Measurements from ENCODE around the gene LBHD1.

Gene LBHD1

GRCh38 chr11:62707277-62707861 lies 35.3 kb upstream of the LBHD1 start, which contains the start of the genes BSCL2 and GNG3:
TSS of gene BSCL2 (minus strand) at chr11:62707424. CDS start at chr11:62707195, 229 bp downstream.
TSS of gene GNG3 (plus strand) at chr11:62707676. CDS start at chr11:62708296, 620 bp downstream.
- Histone ChIP-seq H3K27me3 (ENCODE audit: insufficient read depth, poor library complexity, severe bottlenecking) (no peaks in the 10 kb centered on the region), H3K4me3 (replicated peaks; ENCODE audit: insufficient read depth, low read length) (peak within 1 kb of the TSS; percentile 24), H3K27ac (replicated peaks) (no peak within 1 kb of the TSS)
- no peak for TF ChIP-seq SPI1 (IDR thresholded peaks at IDR 0.05; ENCODE audit: borderline replicate concordance, low read depth)
- TF ChIP-seq, protein P1, sequence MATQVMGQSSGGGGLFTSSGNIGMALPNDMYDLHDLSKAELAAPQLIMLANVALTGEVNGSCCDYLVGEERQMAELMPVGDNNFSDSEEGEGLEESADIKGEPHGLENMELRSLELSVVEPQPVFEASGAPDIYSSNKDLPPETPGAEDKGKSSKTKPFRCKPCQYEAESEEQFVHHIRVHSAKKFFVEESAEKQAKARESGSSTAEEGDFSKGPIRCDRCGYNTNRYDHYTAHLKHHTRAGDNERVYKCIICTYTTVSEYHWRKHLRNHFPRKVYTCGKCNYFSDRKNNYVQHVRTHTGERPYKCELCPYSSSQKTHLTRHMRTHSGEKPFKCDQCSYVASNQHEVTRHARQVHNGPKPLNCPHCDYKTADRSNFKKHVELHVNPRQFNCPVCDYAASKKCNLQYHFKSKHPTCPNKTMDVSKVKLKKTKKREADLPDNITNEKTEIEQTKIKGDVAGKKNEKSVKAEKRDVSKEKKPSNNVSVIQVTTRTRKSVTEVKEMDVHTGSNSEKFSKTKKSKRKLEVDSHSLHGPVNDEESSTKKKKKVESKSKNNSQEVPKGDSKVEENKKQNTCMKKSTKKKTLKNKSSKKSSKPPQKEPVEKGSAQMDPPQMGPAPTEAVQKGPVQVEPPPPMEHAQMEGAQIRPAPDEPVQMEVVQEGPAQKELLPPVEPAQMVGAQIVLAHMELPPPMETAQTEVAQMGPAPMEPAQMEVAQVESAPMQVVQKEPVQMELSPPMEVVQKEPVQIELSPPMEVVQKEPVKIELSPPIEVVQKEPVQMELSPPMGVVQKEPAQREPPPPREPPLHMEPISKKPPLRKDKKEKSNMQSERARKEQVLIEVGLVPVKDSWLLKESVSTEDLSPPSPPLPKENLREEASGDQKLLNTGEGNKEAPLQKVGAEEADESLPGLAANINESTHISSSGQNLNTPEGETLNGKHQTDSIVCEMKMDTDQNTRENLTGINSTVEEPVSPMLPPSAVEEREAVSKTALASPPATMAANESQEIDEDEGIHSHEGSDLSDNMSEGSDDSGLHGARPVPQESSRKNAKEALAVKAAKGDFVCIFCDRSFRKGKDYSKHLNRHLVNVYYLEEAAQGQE (IDR thresholded peaks at IDR 0.05; ENCODE audit: insufficient replicate concordance, low read depth), result no peak
- TF ChIP-seq, protein P2, sequence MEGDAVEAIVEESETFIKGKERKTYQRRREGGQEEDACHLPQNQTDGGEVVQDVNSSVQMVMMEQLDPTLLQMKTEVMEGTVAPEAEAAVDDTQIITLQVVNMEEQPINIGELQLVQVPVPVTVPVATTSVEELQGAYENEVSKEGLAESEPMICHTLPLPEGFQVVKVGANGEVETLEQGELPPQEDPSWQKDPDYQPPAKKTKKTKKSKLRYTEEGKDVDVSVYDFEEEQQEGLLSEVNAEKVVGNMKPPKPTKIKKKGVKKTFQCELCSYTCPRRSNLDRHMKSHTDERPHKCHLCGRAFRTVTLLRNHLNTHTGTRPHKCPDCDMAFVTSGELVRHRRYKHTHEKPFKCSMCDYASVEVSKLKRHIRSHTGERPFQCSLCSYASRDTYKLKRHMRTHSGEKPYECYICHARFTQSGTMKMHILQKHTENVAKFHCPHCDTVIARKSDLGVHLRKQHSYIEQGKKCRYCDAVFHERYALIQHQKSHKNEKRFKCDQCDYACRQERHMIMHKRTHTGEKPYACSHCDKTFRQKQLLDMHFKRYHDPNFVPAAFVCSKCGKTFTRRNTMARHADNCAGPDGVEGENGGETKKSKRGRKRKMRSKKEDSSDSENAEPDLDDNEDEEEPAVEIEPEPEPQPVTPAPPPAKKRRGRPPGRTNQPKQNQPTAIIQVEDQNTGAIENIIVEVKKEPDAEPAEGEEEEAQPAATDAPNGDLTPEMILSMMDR (IDR thresholded peaks at IDR 0.05; ENCODE audit: insufficient read depth, low read length), result no peak
- TF ChIP-seq POLR2AphosphoS5 (IDR thresholded peaks at IDR 0.05; ENCODE audit: low read depth), result no peak
- TF ChIP-seq GABPA (IDR thresholded peaks at IDR 0.05; ENCODE audit: low read depth), result no peak
- DNase-seq (ENCODE audit: low read depth in 1 of 2, low spot score in 1 of 2), result no peak

DNA sequence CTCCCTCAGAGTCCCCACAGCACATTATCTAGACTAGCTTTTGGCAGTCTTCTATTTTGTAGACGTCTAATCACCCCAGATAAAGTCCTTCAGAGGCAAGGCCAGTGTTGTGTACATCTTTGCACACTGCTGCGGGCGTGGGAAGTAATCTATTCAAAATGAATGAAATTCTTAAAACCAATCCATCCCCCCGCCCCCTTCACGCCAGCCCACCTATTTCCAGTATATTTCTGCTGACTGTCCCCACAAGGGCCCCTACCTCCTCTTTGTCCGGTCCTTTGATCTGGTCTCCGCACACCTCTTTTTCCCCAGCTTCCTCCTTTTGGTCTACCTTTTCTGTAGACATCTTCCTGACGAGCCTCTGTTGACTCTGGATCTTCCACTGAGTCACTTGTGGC lies 34.8 kb upstream of the LBHD1 start:
- Histone ChIP-seq H3K27ac (replicated peaks) (no peak overlapping the region), H3K4me3 (replicated peaks; ENCODE audit: insufficient read depth, low read length) (no peak overlapping the region), H3K27me3 (ENCODE audit: insufficient read depth, poor library complexity, severe bottlenecking) (no peaks in the 10 kb centered on the region)
- TF ChIP-seq, protein P1 (IDR thresholded peaks at IDR 0.05; ENCODE audit: insufficient replicate concordance, low read depth), result no peak
- TF ChIP-seq POLR2AphosphoS5 (IDR thresholded peaks at IDR 0.05; ENCODE audit: low read depth) (no peak), GABPA (IDR thresholded peaks at IDR 0.05; ENCODE audit: low read depth) (no peak), SPI1 (IDR thresholded peaks at IDR 0.05; ENCODE audit: borderline replicate concordance, low read depth) (no peak)
- TF ChIP-seq, protein P2 (IDR thresholded peaks at IDR 0.05; ENCODE audit: insufficient read depth, low read length), result no peak
- DNase-seq (ENCODE audit: low read depth in 1 of 2, low spot score in 1 of 2), result no peak

GRCh38 chr11:62705880-62706849 lies 34.1 kb upstream of the LBHD1 start:
- peak overlapping the region; percentile 80 for H3K27ac ChIP-seq (replicated peaks)
- no peaks in the 10 kb centered on the region for H3K27me3 ChIP-seq (ENCODE audit: insufficient read depth, poor library complexity, severe bottlenecking)
- peak; percentile 87 to 89 for DNase-seq (ENCODE audit: low read depth in 1 of 2, low spot score in 1 of 2)
- peak; percentile 74; the same call in 1 of the 2 replicates for TF ChIP-seq POLR2AphosphoS5 (IDR thresholded peaks at IDR 0.05; ENCODE audit: low read depth)
- TF ChIP-seq, protein P1 (IDR thresholded peaks at IDR 0.05; ENCODE audit: insufficient replicate concordance, low read depth), result no peak
- TF ChIP-seq GABPA (IDR thresholded peaks at IDR 0.05; ENCODE audit: low read depth), result peak; percentile 75
- peak overlapping the region; percentile 77 for H3K4me3 ChIP-seq (replicated peaks; ENCODE audit: insufficient read depth, low read length)
